Measurements from ENCODE around the gene STBD1.
"Not testable (repeated sequence)": the region's sequence is repeated elsewhere in the genome, so short reads cannot be mapped to it uniquely, and the experiment has no call there.

Gene STBD1

DNA sequence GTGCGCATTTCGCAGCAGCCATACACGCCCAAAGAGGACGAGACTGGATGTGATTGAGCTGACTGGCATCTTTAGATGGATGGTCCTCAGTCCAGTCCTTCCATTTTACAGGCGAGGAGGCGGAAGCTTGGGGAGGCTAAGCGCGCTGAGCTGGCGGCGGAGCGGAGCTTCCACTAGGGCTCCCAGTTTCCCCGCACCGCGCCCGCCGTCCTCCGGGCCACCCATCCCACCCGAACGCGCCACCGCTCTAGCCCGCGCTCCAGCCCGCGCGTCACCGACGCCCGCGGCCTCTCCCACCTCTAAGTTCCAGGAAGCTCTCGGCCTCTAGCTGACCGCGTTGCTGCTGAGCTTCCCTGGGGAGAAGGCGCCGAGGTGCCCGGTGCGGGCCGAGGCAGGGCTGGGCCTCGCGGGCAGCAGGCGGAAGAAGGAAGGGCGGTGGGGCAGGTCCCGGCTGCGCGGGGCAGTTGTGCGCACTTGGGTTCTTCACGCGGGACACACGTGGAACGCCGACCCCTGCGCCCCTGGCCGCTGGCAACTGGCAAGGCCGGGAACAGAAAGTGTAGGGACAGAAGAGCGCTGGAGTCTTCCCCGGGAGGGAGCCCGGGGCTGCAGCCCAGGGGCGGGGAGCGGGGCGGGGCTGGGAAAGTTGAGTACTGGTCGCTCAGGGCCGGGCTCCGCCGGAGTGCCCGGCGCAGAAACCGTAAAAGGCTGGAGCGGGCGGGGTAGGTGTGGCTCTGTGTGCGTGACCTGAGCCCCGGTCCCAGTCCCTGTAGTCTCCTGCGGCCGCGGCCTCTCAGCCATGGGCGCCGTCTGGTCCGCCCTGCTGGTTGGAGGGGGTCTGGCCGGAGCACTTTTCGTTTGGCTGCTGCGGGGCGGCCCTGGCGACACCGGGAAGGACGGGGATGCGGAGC, at the start of gene STBD1:
TSS of gene STBD1 (plus strand) at position 763 of the 911 bp plus-strand sequence. CDS start at position 800, 37 bp downstream.
- DNase-seq = peak; percentile 76

DNA sequence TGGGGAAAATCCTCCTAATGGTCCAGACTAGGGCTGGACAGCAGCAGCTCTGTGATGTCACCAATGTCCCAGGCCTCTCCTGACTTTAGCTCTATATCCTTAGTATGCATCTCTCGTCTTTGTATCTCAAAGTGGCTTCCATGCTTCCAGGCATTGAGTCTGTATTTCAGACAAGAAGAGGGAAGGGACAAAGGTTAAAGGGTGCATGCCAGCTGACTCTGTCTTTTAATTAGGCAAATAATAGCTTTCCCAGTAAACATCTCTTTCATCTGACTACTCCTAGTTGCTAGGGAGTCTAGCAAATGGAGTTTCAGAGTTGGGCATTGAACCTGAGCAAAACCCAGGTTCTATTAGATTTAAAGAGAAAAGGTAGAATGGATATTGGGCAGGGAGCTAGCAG, 49.6 kb upstream of the STBD1 start:
- DNase-seq = no peak

DNA sequence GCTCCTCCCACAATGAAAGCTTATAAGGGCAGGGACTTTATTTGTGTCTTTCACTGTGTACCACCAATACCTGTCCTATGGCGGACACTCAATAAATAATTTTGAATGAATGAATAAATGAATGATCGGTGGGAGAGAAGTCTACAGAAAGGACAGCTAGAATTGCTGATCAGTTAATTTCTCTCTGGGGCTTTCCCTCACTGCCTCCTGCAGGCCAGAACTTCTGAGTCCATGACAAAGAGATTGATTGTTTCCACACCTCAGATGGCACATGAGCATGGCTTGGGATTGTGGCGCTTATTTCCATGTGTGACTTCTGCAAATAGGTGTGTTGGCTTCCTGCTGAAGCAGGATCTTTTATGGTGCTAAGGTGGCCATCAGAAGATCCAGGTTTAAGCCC, 48.7 kb upstream of the STBD1 start:
- DNase-seq = no peak

DNA sequence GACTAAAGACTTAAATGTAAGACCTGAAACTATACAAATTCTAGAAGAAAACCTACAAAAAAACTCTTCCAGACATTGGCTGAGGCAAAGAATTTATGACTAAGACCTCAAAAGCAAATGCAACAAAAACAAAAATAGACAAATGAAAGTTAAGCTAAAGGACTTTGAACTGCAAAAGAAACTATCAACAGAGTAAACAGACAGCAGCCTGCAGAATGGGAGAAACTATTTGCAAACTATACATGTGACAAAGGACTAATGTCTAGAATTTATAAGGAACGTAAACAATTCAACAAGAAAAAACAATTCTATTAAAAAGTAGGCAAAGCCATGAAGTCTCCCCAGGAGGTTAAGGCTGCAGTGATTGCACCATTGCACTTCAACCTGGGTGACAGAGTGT, 46.0 kb upstream of the STBD1 start:
- no peak for DNase-seq

DNA sequence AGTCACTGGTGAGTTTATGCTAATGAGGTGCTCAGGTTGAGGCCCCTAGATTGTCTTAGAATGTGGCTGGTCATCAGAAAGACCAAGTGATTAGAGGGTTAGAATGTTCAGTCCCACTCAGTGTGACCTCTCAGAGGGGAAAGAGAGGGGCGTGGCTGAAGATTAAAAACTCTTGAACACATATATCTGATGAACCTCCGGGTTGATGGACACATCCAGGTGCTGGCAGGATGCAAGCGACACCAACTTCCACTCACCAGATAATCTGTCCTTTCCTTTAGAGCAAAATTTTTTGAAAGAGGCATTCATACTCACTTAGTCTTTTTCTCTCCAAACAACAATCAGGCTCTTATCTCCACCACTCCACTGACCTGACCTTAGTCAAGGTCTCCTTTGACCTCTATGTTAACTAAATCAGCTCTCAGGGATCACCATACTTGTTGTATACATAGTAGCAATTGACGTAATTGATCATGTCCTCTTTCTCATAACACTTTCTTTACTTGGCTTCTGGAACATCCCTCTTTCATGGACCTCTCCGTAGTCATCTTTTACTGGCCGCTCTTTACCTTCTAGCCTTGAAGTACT, 40.8 kb upstream of the STBD1 start:
- no peak for DNase-seq

DNA sequence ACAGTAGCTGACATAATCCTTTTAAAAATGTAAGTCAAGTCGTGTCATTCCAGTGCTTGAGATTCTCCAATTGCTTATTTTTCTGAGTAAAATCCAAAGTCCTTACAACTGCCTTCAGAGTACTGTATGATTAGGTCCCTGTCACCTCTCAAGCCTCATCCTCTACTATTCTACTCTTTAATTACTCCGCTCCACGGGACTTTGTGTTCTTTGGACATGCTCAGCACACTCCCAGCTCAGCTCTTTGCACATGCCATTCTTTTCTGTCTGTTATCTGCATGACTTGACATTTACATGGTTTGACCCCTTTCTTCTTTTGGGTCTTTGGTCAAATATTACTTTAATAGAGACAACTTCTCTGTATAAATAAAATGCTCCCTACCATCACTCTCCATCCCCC, 39.9 kb upstream of the STBD1 start:
- no peak for DNase-seq

DNA sequence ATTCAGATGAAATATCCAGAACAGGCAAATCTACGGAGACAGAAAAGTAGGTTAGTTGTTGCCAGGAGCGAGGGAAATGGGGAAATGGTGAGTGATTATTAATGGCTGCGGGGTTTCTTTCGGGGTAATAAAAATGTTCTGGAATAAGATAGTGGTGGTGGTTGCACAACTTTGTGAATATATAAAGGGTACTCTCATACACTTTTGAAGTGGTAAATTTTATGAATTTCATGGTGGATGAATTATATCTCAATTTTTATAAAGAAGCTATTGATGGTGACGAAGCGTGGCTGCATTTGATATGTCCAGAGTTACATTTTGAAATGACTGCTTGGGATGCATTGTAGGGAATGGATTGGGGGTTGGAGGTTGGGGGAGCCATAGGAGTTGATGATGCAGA, 38.7 kb upstream of the STBD1 start:
- no peak for DNase-seq

DNA sequence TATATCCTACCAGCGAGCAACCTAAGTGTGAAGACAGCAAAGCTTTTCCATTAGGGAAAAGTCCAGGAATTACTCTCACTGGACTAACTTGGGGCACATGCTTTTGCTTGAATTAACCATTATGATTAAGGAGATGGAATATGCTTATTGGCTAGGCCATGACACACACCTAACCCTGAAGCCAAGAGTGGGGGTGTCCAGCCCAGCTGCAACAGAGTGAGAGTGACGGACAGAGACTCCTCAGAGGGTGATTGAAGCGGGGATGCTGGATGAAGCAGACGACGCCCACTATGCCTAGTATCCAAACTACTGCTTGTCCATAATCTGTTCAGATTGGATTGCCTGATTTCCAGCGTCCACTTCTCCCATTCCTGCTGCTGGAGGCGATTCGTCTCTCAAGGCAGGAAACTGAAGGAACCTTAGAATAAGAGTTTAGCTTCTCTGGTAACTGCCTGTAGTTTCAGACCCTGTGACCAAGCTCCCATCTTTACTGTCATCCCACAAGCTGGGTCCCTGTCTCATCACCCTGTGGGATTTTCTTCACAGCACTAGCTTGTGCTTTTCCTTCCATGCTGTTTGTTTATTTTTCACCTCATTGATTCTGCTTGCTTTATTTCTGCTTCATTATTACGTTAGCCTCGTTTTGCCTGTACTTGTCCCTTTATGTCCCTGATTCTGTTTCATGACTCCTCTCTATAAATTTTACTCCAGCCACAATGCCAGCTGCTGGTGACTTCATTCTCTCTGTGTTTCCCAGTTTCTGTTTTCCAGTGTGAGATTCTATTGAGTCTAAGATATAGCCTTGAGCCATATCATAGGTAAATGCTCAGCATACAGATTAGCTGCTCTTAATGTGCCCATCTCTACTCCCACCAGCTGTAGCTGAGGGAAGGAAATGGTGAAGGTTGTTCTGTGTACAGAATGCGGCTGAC, 36.0 kb upstream of the STBD1 start:
- DNase-seq = no peak

DNA sequence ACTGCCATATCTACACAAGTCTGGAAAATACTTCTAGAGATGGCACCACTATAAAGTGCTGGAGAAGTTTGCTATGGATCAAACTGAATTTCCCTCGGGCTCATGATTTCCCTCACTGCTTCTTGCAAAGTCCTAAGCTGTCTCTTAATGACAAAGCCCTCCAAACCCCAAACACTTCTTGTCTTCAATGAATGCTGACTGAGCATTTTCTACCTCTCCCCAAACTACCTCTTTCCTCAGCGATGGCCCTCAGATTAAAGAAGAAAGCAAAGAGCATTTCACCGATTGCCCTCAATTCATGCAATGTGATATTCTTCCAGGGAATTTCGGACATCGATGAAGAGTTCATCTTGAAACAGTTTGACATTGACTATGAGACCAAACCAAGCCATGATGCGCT, 35.3 kb upstream of the STBD1 start:
- no peak for DNase-seq

DNA sequence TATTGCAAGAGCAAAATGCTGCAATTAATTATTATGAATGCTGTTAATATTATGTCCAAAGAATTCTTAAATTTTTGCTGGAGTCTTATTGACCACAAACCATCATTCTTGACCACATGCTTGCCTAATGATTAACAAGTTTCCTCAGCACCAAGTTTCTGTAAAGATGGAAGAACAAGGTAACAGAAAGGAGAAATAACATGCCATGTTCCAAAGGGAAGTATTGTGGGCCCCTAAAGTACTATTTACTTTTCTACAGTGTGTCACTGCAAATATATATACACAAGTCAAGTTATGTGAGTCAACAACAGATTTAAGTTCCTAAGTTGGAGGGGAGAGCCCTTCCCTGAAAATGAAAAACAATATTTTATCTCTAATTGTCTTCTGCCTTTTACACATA, 34.5 kb upstream of the STBD1 start:
- no peak for DNase-seq

DNA sequence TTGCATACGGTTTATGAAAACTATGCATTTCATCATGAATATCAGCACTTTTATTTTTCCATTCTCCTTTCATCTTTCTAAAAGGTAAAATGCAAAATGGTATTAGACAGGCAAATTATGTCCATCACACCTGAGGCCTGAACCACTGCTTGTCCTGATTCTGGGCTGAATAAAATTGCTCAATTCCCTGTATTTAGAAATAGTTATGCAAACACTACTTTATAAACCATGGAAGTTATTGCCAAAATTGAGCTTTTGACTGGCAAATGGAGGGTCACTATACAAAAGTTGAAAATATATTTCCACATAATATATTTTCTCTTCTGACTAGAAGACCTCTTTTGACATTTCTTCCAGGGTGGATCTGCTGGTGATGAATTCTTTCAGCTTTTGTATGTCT, 34.0 kb upstream of the STBD1 start:
- no peak for DNase-seq

DNA sequence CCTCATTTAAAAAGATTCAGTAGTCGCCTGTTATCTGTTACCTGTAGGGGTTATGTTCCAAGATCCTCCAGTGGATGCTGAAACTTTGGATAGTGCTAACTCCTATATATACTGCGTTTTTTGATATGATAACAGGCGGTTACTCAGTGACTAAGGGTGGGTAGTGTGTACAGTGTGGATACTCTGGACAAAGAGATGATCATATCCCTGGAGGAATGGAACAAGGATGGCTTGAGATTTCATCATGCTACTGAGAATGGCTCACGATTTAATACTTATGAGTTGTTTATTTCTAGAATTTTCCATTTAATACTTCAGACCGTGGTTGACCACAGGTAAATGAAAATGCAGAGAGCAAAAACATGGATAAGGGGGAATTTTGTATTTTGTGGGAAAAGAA, 33.5 kb upstream of the STBD1 start:
- no peak for DNase-seq

DNA sequence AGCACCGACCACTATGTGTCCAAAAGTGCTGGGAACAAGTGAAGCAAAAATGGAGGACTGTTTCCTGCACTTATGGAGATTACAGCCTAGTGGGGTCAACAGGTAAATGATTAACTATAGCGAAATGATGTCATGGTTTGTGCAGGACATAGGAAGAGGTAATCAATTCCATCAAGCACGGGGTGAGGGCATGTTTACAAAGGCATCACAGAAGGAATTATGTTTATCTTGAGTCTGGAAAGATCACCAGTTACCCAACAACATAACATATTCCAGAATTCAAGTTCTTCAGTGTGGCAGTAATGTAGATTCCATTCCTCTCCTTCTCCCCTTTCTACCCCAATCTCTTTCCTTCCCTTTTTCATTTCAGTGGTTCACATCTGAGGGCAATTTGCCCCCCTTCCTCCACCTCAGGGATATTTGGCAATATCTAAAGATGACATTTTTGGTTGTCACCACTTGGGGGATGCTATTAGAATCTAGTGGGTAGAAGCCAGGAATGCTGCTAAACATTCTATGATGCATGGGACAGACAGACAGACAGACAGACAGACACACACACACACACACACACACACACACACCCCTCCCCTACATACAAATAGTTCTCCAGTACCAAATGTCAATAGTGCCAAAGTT, 30.9 kb upstream of the STBD1 start:
- DNase-seq = no peak

DNA sequence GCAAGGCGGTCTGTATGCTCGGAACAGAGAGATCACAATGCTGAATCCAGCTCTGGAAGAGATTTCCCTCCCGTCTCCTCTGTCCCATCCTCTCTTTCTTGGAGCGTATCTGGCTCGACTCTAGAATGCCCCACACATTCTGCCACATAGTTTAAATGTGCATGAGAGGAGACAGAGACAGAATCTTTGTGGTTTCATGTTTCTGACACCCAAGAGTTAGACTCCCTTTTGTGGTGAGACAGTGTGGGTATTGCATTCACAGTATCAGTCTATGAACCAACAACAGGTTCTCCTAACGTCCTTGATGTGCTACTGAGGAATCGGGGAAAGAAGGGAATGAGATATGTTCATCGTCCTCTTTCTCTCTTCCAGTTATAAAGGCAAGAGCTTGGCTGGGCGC, 29.7 kb upstream of the STBD1 start:
- DNase-seq = no peak

DNA sequence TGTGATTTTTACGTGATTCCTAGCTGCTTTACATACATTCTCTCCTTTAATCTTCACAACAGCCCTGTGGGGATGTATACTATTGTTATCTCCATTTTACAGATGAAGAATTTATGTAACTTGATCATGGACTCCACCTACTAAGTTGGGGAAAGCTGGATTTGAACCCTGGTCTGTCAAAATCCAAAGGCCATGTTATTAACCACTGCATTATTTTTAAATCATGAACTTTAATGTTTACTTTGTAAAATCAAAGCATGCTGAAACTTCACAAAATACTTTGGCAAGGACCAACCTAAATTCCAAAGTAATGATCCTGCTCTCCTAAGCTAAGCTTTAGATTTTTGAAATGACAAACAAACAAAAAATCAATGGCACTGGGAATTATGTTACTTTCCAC, 28.9 kb upstream of the STBD1 start:
- DNase-seq = no peak

DNA sequence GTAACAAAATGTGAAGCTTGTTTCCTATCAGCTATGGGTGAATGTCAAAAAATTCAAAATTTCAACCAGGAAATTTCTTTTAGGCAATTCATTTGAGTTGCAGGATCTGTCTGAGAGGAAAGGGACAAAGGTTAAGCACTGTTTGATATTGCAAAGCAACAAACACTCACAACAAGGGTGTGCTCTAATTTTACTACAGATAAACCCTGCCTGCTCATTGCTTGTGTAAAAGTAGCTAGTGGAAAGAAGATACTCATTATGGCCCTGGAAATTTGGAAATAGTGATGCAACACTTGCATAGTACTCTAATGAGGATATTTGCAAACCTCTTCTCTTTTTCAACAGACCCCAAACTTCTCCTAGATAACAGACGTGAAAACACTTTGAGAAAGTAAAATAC, 27.9 kb upstream of the STBD1 start:
- DNase-seq = no peak

DNA sequence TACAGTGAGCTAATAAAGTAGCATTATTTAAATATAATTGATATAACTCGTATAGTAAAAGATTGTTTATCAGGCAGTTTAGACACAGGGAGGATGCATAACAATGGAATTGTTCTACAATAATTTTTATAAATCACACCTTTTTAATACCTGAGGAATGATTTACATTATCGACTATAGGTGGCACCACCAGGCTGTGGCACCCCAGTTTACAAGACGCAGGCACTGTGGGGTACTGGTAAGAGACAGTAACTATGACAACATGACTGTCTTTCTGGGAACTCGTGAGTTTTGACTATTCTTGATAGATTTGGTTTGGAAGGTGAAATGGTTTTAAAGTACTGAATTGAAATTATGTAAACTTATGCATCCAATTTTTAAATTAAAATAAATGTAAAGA, 27.1 kb upstream of the STBD1 start:
- DNase-seq = no peak

DNA sequence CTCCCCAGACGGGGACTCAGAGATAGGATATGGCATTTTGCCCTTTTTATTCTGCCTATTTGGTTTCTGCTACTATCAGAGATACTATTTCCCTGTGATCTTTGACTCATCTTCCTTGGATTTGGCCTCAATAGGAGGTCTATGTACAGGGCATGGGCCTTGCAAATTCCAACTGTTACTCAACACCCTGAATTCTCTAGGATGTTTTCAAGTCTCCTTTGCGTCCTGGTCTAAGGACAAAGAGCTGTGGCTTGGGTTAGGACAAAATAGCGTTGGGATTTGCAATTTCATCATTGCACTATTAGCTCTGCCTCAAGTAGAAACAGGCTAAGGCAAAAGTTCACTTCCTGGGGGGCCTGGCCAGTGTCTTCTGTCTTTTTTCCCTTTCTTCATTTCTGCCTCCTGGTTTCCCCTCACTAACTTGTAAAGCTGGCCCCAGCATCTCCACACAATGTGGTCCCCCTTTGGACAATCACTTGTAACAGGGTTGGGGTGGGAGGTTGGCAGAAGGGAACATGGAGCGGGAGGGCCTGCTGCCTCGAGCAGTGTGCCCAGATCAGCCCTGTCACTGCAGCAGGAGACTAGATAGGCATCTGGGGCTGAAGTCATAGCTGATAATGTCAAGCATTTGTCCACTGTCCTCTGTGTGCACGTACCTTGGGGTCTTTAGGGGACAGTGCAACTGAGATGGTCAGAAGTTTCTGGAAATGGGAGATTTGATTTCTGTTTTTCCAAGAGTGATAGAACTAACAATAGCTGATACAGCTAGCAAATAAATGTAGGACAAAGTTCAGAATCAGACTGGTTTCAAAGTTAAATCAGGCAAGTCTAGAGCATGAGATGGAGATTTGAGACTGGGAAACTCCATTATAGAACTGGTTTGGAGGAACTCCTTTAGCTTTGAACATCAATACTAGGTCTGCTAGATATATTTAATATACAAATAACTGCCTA, 25.8 kb upstream of the STBD1 start:
- DNase-seq = no peak

DNA sequence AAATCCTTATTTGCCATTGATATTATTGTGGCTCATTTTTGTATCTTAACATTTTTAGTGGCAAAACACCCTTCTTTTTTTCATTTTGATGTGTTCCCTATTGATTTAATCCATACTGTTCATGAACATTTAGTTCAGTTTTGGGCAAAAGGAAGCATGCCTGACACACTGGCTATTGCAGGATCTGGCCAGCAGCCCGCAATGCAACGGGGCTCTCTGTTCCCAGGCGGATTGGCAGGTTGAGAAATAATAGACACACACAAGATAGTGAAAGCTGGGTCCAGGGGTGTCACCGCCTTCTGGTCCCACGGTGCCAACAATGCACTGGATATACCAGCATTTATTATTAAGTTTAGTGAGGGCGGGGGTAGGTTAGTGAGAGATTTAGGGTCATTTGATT, 24.9 kb upstream of the STBD1 start:
- not testable (repeated sequence) for DNase-seq

DNA sequence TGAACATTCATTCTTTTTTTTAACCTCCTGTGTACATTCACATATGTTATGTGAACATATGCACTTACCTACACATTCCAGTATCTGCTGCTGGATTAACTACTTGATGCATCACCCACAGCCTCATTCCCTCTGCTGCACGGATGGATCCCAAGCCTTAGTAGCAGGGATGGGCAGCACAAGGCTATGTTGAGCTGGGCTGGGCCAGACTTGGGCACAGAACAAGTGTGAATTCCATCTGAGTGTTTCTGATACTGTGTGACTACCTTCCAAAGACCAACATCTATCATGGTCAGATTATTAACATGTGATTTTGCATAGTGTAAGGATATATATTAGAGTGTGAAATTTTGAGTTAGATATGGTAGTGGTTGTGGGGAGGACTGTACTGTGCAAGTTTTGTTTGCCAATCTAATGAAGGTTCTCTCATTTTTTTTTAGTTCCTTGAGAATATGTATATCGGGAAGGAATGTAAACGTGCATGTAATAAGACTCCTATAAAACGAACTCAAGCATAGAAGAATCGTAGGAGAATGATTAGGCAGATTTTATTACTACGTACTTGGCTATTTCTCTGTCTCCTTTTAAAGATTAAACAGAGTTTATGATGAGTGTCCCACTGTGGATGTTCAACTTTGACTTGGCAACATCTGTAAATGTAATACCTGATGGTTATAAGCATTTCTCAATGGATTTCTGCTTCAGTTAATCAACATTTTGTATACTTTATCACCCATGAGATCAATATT, 23.4 kb upstream of the STBD1 start:
- no peak for DNase-seq

DNA sequence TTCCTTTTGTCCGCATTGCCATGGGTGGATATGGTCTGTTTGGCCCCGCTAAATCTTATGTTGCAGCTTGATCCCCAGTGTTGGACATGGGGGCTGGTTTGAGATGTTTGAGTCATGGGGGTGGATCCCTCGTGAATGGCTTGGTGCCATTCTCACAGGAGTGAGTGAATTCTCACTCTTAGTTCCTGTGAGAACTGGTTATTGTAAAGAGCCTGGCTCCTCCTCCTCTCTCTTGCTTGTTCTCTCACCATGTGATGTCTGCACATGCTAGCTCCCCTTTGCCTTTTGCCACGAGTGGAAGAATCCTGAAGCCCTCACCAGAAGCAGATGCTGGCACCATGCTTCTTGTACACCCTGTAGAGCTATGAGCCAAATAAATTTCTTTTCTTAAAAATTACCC, 22.6 kb upstream of the STBD1 start:
- DNase-seq = no peak

All from activated CD8-positive, alpha-beta memory T cell treated with anti-CD3 and anti-CD28 coated beads for 24 hours (primary cell).